ENCODE measurements around the gene IFT43.

IFT43 gene

GRCh38 chr14:75990297-75990696 lies 4.7 kb downstream of the IFT43 start:
- WGBS (ENCODE audit: insufficient coverage, insufficient read length), result 100% methylated on average over 1 of the region's 4 CpGs
- H3K27ac ChIP-seq (ENCODE audit: low read length), result no peak overlapping the region
- H3K4me3 ChIP-seq (ENCODE audit: low read length), result no peak overlapping the region
- 0 out of 2 replicates have a peak, but pooled peaks cover 4% of the 10 kb centered on the region for H3K36me3 ChIP-seq (ENCODE audit: control insufficient read depth, insufficient read depth, low read length)
- no peaks in the 10 kb centered on the region for H3K9me3 ChIP-seq (ENCODE audit: control insufficient read depth, insufficient read depth, low read length)
- peaks cover 3% of the 10 kb centered on the region; the same call in 1 of the 2 replicates for H3K4me1 ChIP-seq (ENCODE audit: control insufficient read depth, insufficient read depth, low read length)
- no peaks in the 10 kb centered on the region for H3K27me3 ChIP-seq (ENCODE audit: control insufficient read depth, insufficient read depth, low read length)
- DNase-seq (ENCODE audit: low read depth, low spot score), result no peak

- Histone ChIP-seq H3K27me3 (ENCODE audit: control insufficient read depth, insufficient read depth, low read length) (no peaks in the 10 kb centered on the region), H3K36me3 (ENCODE audit: control insufficient read depth, insufficient read depth, low read length) (0 out of 2 replicates have a peak, but pooled peaks cover 4% of the 10 kb centered on the region), H3K4me3 (ENCODE audit: low read length) (no peak overlapping the region), H3K4me1 (ENCODE audit: control insufficient read depth, insufficient read depth, low read length) (no peaks in the 10 kb centered on the region), H3K9me3 (ENCODE audit: control insufficient read depth, insufficient read depth, low read length) (no peaks in the 10 kb centered on the region), H3K27ac (ENCODE audit: low read length) (no peak overlapping the region)
- no CpG with 5 or more reads among the region's 4 CpGs for WGBS (ENCODE audit: insufficient coverage, insufficient read length)
- DNase-seq (ENCODE audit: low read depth, low spot score), result no peak
These were observed 6.2 kb downstream of the IFT43 start for GRCh38 chr14:75991753-75992152.

GRCh38 chr14:75993567-75994041 lies 8.0 kb downstream of the IFT43 start:
- Histone ChIP-seq H3K27me3 (ENCODE audit: control insufficient read depth, insufficient read depth, low read length) (no peaks in the 10 kb centered on the region), H3K36me3 (ENCODE audit: control insufficient read depth, insufficient read depth, low read length) (0 out of 2 replicates have a peak, but pooled peaks cover 4% of the 10 kb centered on the region), H3K27ac (ENCODE audit: low read length) (no peak overlapping the region), H3K4me3 (ENCODE audit: low read length) (no peak overlapping the region), H3K4me1 (ENCODE audit: control insufficient read depth, insufficient read depth, low read length) (no peaks in the 10 kb centered on the region), H3K9me3 (ENCODE audit: control insufficient read depth, insufficient read depth, low read length) (no peaks in the 10 kb centered on the region)
- DNase-seq (ENCODE audit: low read depth, low spot score), result no peak
- no CpG with 5 or more reads among the region's 1 CpG for WGBS (ENCODE audit: insufficient coverage, insufficient read length)

- Histone ChIP-seq H3K4me1 (ENCODE audit: control insufficient read depth, insufficient read depth, low read length) (no peaks in the 10 kb centered on the region), H3K27ac (ENCODE audit: low read length) (no peak overlapping the region), H3K9me3 (ENCODE audit: control insufficient read depth, insufficient read depth, low read length) (no peaks in the 10 kb centered on the region), H3K27me3 (ENCODE audit: control insufficient read depth, insufficient read depth, low read length) (no peaks in the 10 kb centered on the region), H3K4me3 (ENCODE audit: low read length) (no peak overlapping the region), H3K36me3 (ENCODE audit: control insufficient read depth, insufficient read depth, low read length) (no peaks in the 10 kb centered on the region)
- no CpG with 5 or more reads among the region's 17 CpGs for WGBS (ENCODE audit: insufficient coverage, insufficient read length)
- DNase-seq (ENCODE audit: low read depth, low spot score), result no peak
These were observed 9.9 kb downstream of the IFT43 start for GRCh38 chr14:75995372-75996041.

DNA sequence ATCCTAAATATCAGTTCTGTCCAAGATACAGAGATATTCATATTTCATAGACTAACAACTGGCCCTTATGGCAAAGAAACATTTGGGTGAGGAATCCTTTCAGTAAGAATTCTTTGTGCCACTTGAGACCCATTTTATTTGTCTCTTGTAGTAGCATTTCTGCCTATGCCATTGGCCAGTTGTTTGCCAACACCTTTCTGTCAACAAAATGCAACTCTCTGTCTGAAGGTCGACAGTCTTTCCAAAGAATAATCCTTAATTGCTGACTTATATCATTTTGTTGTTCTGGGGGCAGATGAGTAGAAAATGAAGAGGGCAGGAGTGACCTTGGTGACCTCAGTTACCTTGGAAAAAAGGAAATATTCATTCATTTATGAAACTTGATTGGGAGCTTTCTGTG lies 10.9 kb downstream of the IFT43 start:
- no peaks in the 10 kb centered on the region for H3K9me3 ChIP-seq (ENCODE audit: control insufficient read depth, insufficient read depth, low read length)
- H3K27ac ChIP-seq (ENCODE audit: low read length), result no peak overlapping the region
- peaks cover 3% of the 10 kb centered on the region; the same call in 1 of the 2 replicates for H3K36me3 ChIP-seq (ENCODE audit: control insufficient read depth, insufficient read depth, low read length)
- no peaks in the 10 kb centered on the region for H3K27me3 ChIP-seq (ENCODE audit: control insufficient read depth, insufficient read depth, low read length)
- DNase-seq (ENCODE audit: low read depth, low spot score), result no peak
- WGBS (ENCODE audit: insufficient coverage, insufficient read length), result no CpG with 5 or more reads among the region's 1 CpG
- H3K4me3 ChIP-seq (ENCODE audit: low read length), result no peak overlapping the region
- H3K4me1 ChIP-seq (ENCODE audit: control insufficient read depth, insufficient read depth, low read length), result no peaks in the 10 kb centered on the region

GRCh38 chr14:75999511-76000190 lies 14.1 kb downstream of the IFT43 start:
- no peaks in the 10 kb centered on the region for H3K27me3 ChIP-seq (ENCODE audit: control insufficient read depth, insufficient read depth, low read length)

GRCh38 chr14:76002383-76002782 lies 16.8 kb downstream of the IFT43 start:
- WGBS (ENCODE audit: insufficient coverage, insufficient read length), result no CpG with 5 or more reads among the region's 1 CpG
- DNase-seq (ENCODE audit: low read depth, low spot score), result no peak
- Histone ChIP-seq H3K36me3 (ENCODE audit: control insufficient read depth, insufficient read depth, low read length) (peaks cover 4% of the 10 kb centered on the region; the same call in 1 of the 2 replicates), H3K4me1 (ENCODE audit: control insufficient read depth, insufficient read depth, low read length) (no peaks in the 10 kb centered on the region), H3K9me3 (ENCODE audit: control insufficient read depth, insufficient read depth, low read length) (no peaks in the 10 kb centered on the region), H3K27me3 (ENCODE audit: control insufficient read depth, insufficient read depth, low read length) (no peaks in the 10 kb centered on the region), H3K4me3 (ENCODE audit: low read length) (no peak overlapping the region), H3K27ac (ENCODE audit: low read length) (no peak overlapping the region)

More at GRCh38 chr14:75999511-76000190, 14.1 kb downstream of the IFT43 start:
- no peak for DNase-seq (ENCODE audit: low read depth, low spot score)
- Histone ChIP-seq H3K9me3 (ENCODE audit: control insufficient read depth, insufficient read depth, low read length) (no peaks in the 10 kb centered on the region), H3K27ac (ENCODE audit: low read length) (no peak overlapping the region), H3K36me3 (ENCODE audit: control insufficient read depth, insufficient read depth, low read length) (peaks cover 4% of the 10 kb centered on the region; the same call in 1 of the 2 replicates), H3K4me1 (ENCODE audit: control insufficient read depth, insufficient read depth, low read length) (no peaks in the 10 kb centered on the region), H3K4me3 (ENCODE audit: low read length) (no peak overlapping the region)
- 100% methylated on average over 1 of the region's 6 CpGs for WGBS (ENCODE audit: insufficient coverage, insufficient read length)

- WGBS (ENCODE audit: insufficient coverage, insufficient read length), result no CpG with 5 or more reads among the region's 2 CpGs
- peaks cover 3% of the 10 kb centered on the region; the same call in 1 of the 2 replicates for H3K36me3 ChIP-seq (ENCODE audit: control insufficient read depth, insufficient read depth, low read length)
- DNase-seq (ENCODE audit: low read depth, low spot score), result no peak
These were observed 20.7 kb downstream of the IFT43 start for GRCh38 chr14:76006253-76006652.

GRCh38 chr14:76007379-76007778 lies 21.8 kb downstream of the IFT43 start:
- Histone ChIP-seq H3K4me1 (ENCODE audit: control insufficient read depth, insufficient read depth, low read length) (no peaks in the 10 kb centered on the region), H3K27ac (ENCODE audit: low read length) (no peak overlapping the region), H3K4me3 (ENCODE audit: low read length) (no peak overlapping the region), H3K27me3 (ENCODE audit: control insufficient read depth, insufficient read depth, low read length) (no peaks in the 10 kb centered on the region), H3K9me3 (ENCODE audit: control insufficient read depth, insufficient read depth, low read length) (no peaks in the 10 kb centered on the region), H3K36me3 (ENCODE audit: control insufficient read depth, insufficient read depth, low read length) (no peaks in the 10 kb centered on the region)
- WGBS (ENCODE audit: insufficient coverage, insufficient read length), result no CpG with 5 or more reads among the region's 1 CpG
- no peak for DNase-seq (ENCODE audit: low read depth, low spot score)

More at GRCh38 chr14:76006253-76006652, 20.7 kb downstream of the IFT43 start:
- Histone ChIP-seq H3K4me1 (ENCODE audit: control insufficient read depth, insufficient read depth, low read length) (no peaks in the 10 kb centered on the region), H3K27me3 (ENCODE audit: control insufficient read depth, insufficient read depth, low read length) (no peaks in the 10 kb centered on the region), H3K27ac (ENCODE audit: low read length) (no peak overlapping the region), H3K4me3 (ENCODE audit: low read length) (no peak overlapping the region), H3K9me3 (ENCODE audit: control insufficient read depth, insufficient read depth, low read length) (no peaks in the 10 kb centered on the region)

DNA sequence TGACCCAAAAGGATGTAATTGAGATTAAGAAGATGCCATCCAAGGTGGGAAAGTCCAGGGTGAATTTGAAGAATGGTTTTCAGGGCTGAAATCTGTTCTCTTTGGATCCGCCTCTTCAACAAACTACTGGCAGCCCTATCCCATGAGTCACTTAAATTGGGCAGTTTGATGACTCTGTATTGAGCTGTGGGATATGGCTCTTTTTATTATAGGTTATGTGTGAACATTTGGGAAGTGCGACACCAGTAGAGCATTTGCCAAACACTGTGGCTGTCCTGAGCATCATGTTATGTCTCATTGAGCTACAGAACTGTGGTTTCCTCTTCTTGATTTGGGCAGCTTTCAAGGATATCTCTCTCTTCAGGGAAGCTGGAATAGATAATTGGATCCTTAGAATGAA lies 22.3 kb downstream of the IFT43 start:
- no peak overlapping the region for H3K27ac ChIP-seq (ENCODE audit: low read length)
- no peak for DNase-seq (ENCODE audit: low read depth, low spot score)
- no peak overlapping the region for H3K4me3 ChIP-seq (ENCODE audit: low read length)
- WGBS (ENCODE audit: insufficient coverage, insufficient read length), result no CpG with 5 or more reads among the region's 2 CpGs
- H3K36me3 ChIP-seq (ENCODE audit: control insufficient read depth, insufficient read depth, low read length), result no peaks in the 10 kb centered on the region
- H3K27me3 ChIP-seq (ENCODE audit: control insufficient read depth, insufficient read depth, low read length), result no peaks in the 10 kb centered on the region
- no peaks in the 10 kb centered on the region for H3K9me3 ChIP-seq (ENCODE audit: control insufficient read depth, insufficient read depth, low read length)
- H3K4me1 ChIP-seq (ENCODE audit: control insufficient read depth, insufficient read depth, low read length), result no peaks in the 10 kb centered on the region

All from iPS DF 6.9 (cell line).